GM12892 (cell line): ENCODE results near the gene MACROD2.

Experiments used
- POLR2A ChIP-seq: IDR thresholded peaks from 2 replicates; pipeline ENCODE4 v1.6.1; 2011; ENCODE audit warnings: low read depth, low read length, control low read depth
- POLR2AphosphoS5 ChIP-seq: IDR thresholded peaks from 2 replicates; pipeline ENCODE4 v1.6.1; 2011; ENCODE audit warnings: low read depth, low read length, control low read depth

- no peak for TF ChIP-seq POLR2A
- no peak for TF ChIP-seq POLR2AphosphoS5
Observed at GRCh38 chr20:15610787-15611186, 1615.5 kb downstream of the MACROD2 start.
